Measurements from ENCODE around the gene OR9A2.

OR9A2 gene

DNA sequence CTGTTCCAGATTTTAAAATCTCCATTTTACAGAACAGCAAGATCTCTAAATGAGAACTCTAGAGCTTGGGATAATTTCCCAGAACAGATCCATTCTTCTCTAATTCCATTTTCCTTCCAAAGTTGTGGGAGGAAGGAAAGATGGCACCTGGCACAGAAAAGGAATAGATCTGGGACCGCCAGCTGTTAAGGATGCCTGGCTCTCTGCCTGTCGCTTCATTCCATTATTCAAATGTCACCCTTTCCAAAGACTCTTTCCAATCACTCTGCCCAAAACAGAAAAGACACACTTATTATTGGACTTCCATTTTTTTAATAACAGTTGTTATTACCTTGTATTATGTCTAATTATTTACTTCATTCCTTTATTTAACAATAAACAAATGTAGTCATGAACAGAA lies 751 bp upstream of the OR9A2 start:
- Histone ChIP-seq H3K27me3 (ENCODE audit: control insufficient read depth in 1 of 2, insufficient read depth in 2 of 2, low read length in 2 of 2) (no peaks in the 10 kb centered on the region), H3K36me3 (ENCODE audit: control insufficient read depth in 1 of 2, insufficient read depth in 2 of 2, low read length in 2 of 2) (no peaks in the 10 kb centered on the region), H3K27ac (ENCODE audit: low read depth, low read length) (no peak overlapping the region), H3K4me3 (ENCODE audit: low read depth in 1 of 2, low read length in 2 of 2) (no peak overlapping the region), H3K9ac (ENCODE audit: low read depth in 1 of 2, low read length in 2 of 2) (no peak overlapping the region), H3K9me3 (ENCODE audit: control insufficient read depth in 1 of 2, low read length in 2 of 2) (no peaks in the 10 kb centered on the region), H3K4me1 (ENCODE audit: control insufficient read depth in 1 of 2, insufficient read depth in 2 of 2, low read length in 2 of 2) (no peaks in the 10 kb centered on the region)

DNA sequence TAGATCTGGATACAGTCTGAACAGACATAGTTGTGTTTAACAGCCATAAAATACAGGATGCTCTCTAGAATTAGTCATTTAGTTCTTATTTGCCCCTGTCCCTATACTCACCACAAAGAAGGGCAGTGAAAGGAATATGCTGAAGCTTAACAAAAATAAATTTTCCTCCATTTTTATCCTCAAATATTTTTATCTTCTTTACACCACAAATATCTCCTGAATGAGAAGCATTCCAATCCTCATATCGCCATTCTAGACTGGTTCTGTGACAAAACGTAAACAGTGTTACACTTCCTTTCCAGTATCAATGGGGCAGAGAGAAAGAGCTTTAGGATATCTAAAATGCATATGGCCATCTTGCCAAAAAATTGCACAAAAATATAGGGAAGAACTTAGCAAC lies 1.6 kb downstream of the OR9A2 start:
- Histone ChIP-seq H3K9ac (ENCODE audit: low read depth in 1 of 2, low read length in 2 of 2) (no peak overlapping the region), H3K27ac (ENCODE audit: low read depth, low read length) (no peak overlapping the region), H3K27me3 (ENCODE audit: control insufficient read depth in 1 of 2, insufficient read depth in 2 of 2, low read length in 2 of 2) (no peaks in the 10 kb centered on the region)

DNA sequence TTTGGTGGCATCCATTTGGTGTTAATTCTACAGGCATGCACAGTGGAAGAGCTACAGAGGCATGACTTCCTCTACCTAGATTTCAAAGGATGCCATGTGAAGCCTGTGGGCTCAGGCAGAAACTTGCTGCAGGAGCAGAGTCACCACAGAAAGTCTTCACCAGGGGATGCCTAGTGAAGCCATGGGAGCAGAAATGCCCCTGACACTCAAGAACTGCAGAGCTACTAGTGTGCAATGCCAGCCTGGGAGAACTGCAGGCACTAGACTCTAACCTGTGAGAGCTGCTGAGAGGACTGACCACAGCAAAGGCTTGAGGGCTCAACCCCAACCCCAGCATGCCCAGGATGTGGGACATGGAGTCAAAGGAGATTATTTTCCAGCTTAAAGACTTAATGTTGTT lies 3.9 kb downstream of the OR9A2 start:
- H3K9me3 ChIP-seq (ENCODE audit: control insufficient read depth in 1 of 2, low read length in 2 of 2), result no peaks in the 10 kb centered on the region
- H3K27me3 ChIP-seq (ENCODE audit: control insufficient read depth in 1 of 2, insufficient read depth in 2 of 2, low read length in 2 of 2), result no peaks in the 10 kb centered on the region
- no peaks in the 10 kb centered on the region for H3K4me1 ChIP-seq (ENCODE audit: control insufficient read depth in 1 of 2, insufficient read depth in 2 of 2, low read length in 2 of 2)
- H3K4me3 ChIP-seq (ENCODE audit: low read depth in 1 of 2, low read length in 2 of 2), result no peak overlapping the region
- H3K9ac ChIP-seq (ENCODE audit: low read depth in 1 of 2, low read length in 2 of 2), result no peak overlapping the region
- no peaks in the 10 kb centered on the region for H3K36me3 ChIP-seq (ENCODE audit: control insufficient read depth in 1 of 2, insufficient read depth in 2 of 2, low read length in 2 of 2)
- no peak overlapping the region for H3K27ac ChIP-seq (ENCODE audit: low read depth, low read length)

More for the DNA sequence above, 1.6 kb downstream of the OR9A2 start:
- H3K36me3 ChIP-seq (ENCODE audit: control insufficient read depth in 1 of 2, insufficient read depth in 2 of 2, low read length in 2 of 2), result no peaks in the 10 kb centered on the region
- H3K4me3 ChIP-seq (ENCODE audit: low read depth in 1 of 2, low read length in 2 of 2), result no peak overlapping the region
- H3K4me1 ChIP-seq (ENCODE audit: control insufficient read depth in 1 of 2, insufficient read depth in 2 of 2, low read length in 2 of 2), result no peaks in the 10 kb centered on the region
- H3K9me3 ChIP-seq (ENCODE audit: control insufficient read depth in 1 of 2, low read length in 2 of 2), result no peaks in the 10 kb centered on the region

GRCh38 chr7:143018931-143019330 lies 8.0 kb downstream of the OR9A2 start:
- H3K4me3 ChIP-seq (ENCODE audit: low read depth in 1 of 2, low read length in 2 of 2), result no peak overlapping the region

GRCh38 chr7:143016996-143017395 lies 9.9 kb downstream of the OR9A2 start:
- H3K4me1 ChIP-seq (ENCODE audit: control insufficient read depth in 1 of 2, insufficient read depth in 2 of 2, low read length in 2 of 2), result no peaks in the 10 kb centered on the region
- H3K9me3 ChIP-seq (ENCODE audit: control insufficient read depth in 1 of 2, low read length in 2 of 2), result no peaks in the 10 kb centered on the region
- no peak overlapping the region for H3K9ac ChIP-seq (ENCODE audit: low read depth in 1 of 2, low read length in 2 of 2)
- no peaks in the 10 kb centered on the region for H3K36me3 ChIP-seq (ENCODE audit: control insufficient read depth in 1 of 2, insufficient read depth in 2 of 2, low read length in 2 of 2)
- no peaks in the 10 kb centered on the region for H3K27me3 ChIP-seq (ENCODE audit: control insufficient read depth in 1 of 2, insufficient read depth in 2 of 2, low read length in 2 of 2)
- no peak overlapping the region for H3K4me3 ChIP-seq (ENCODE audit: low read depth in 1 of 2, low read length in 2 of 2)
- no peak overlapping the region for H3K27ac ChIP-seq (ENCODE audit: low read depth, low read length)

More at GRCh38 chr7:143018931-143019330, 8.0 kb downstream of the OR9A2 start:
- Histone ChIP-seq H3K4me1 (ENCODE audit: control insufficient read depth in 1 of 2, insufficient read depth in 2 of 2, low read length in 2 of 2) (no peaks in the 10 kb centered on the region), H3K9ac (ENCODE audit: low read depth in 1 of 2, low read length in 2 of 2) (no peak overlapping the region), H3K36me3 (ENCODE audit: control insufficient read depth in 1 of 2, insufficient read depth in 2 of 2, low read length in 2 of 2) (no peaks in the 10 kb centered on the region), H3K9me3 (ENCODE audit: control insufficient read depth in 1 of 2, low read length in 2 of 2) (no peaks in the 10 kb centered on the region), H3K27me3 (ENCODE audit: control insufficient read depth in 1 of 2, insufficient read depth in 2 of 2, low read length in 2 of 2) (no peaks in the 10 kb centered on the region), H3K27ac (ENCODE audit: low read depth, low read length) (no peak overlapping the region)

DNA sequence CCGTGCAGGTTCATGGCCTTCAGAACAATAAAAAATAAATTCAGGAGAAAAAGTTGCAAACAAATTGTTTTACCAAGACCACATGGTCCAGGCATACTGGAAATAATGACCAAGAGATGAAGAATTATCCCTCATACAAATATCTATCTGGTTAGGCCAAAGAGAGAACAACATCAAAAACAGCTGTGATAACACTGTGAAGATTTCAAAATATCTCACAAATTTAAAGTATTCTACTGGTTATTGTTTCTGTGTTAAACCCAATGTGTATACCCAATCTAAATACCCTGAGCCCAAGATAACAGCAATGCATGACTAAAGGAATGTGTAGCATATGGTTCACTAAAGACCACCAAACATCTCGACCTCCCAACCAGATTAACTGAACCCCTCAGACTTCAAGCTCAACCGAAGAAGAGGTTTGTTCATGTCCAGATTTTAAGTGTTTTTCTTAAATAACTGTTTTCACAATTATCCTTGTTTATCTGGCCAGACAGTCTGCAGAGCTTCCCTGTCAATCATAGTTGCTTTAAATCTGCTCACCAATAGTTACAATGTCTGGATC lies 10.9 kb downstream of the OR9A2 start:
- Histone ChIP-seq H3K4me1 (ENCODE audit: control insufficient read depth in 1 of 2, insufficient read depth in 2 of 2, low read length in 2 of 2) (no peaks in the 10 kb centered on the region), H3K27ac (ENCODE audit: low read depth, low read length) (no peak overlapping the region), H3K27me3 (ENCODE audit: control insufficient read depth in 1 of 2, insufficient read depth in 2 of 2, low read length in 2 of 2) (no peaks in the 10 kb centered on the region), H3K9me3 (ENCODE audit: control insufficient read depth in 1 of 2, low read length in 2 of 2) (no peaks in the 10 kb centered on the region), H3K4me3 (ENCODE audit: low read depth in 1 of 2, low read length in 2 of 2) (no peak overlapping the region), H3K36me3 (ENCODE audit: control insufficient read depth in 1 of 2, insufficient read depth in 2 of 2, low read length in 2 of 2) (no peaks in the 10 kb centered on the region), H3K9ac (ENCODE audit: low read depth in 1 of 2, low read length in 2 of 2) (no peak overlapping the region)

DNA sequence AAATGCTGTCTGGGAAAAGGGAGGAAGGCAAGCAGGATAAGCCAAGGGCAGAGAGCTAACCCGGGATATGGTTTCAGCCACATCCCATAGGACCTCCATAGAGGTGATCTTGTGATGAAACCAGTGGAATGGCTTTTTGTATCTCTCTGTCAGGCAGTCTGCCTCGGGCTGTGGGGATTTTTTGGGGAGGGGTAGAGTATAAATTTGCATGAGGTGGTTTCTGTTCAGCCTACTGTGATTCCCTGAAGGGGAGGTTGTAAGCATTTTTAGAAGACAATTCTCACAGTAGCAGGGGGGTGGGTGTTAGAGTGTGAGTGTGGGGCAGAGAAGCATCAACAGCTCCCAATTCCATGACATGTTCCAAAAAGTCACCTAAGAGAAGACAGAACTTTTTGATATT lies 11.8 kb downstream of the OR9A2 start:
- Histone ChIP-seq H3K36me3 (ENCODE audit: control insufficient read depth in 1 of 2, insufficient read depth in 2 of 2, low read length in 2 of 2) (no peaks in the 10 kb centered on the region), H3K4me3 (ENCODE audit: low read depth in 1 of 2, low read length in 2 of 2) (no peak overlapping the region), H3K27me3 (ENCODE audit: control insufficient read depth in 1 of 2, insufficient read depth in 2 of 2, low read length in 2 of 2) (no peaks in the 10 kb centered on the region), H3K9me3 (ENCODE audit: control insufficient read depth in 1 of 2, low read length in 2 of 2) (no peaks in the 10 kb centered on the region), H3K9ac (ENCODE audit: low read depth in 1 of 2, low read length in 2 of 2) (no peak overlapping the region), H3K4me1 (ENCODE audit: control insufficient read depth in 1 of 2, insufficient read depth in 2 of 2, low read length in 2 of 2) (no peaks in the 10 kb centered on the region), H3K27ac (ENCODE audit: low read depth, low read length) (no peak overlapping the region)

- H3K4me3 ChIP-seq (ENCODE audit: low read depth in 1 of 2, low read length in 2 of 2), result no peak overlapping the region
- no peaks in the 10 kb centered on the region for H3K36me3 ChIP-seq (ENCODE audit: control insufficient read depth in 1 of 2, insufficient read depth in 2 of 2, low read length in 2 of 2)
- H3K9me3 ChIP-seq (ENCODE audit: control insufficient read depth in 1 of 2, low read length in 2 of 2), result no peaks in the 10 kb centered on the region
- no peaks in the 10 kb centered on the region for H3K4me1 ChIP-seq (ENCODE audit: control insufficient read depth in 1 of 2, insufficient read depth in 2 of 2, low read length in 2 of 2)
- no peak overlapping the region for H3K9ac ChIP-seq (ENCODE audit: low read depth in 1 of 2, low read length in 2 of 2)
- no peaks in the 10 kb centered on the region for H3K27me3 ChIP-seq (ENCODE audit: control insufficient read depth in 1 of 2, insufficient read depth in 2 of 2, low read length in 2 of 2)
- no peak overlapping the region for H3K27ac ChIP-seq (ENCODE audit: low read depth, low read length)
Measured at GRCh38 chr7:143013893-143014292, 13.0 kb downstream of the OR9A2 start.

- Histone ChIP-seq H3K27me3 (ENCODE audit: control insufficient read depth in 1 of 2, insufficient read depth in 2 of 2, low read length in 2 of 2) (no peaks in the 10 kb centered on the region), H3K4me3 (ENCODE audit: low read depth in 1 of 2, low read length in 2 of 2) (no peak overlapping the region), H3K27ac (ENCODE audit: low read depth, low read length) (no peak overlapping the region), H3K9ac (ENCODE audit: low read depth in 1 of 2, low read length in 2 of 2) (no peak overlapping the region), H3K4me1 (ENCODE audit: control insufficient read depth in 1 of 2, insufficient read depth in 2 of 2, low read length in 2 of 2) (no peaks in the 10 kb centered on the region), H3K36me3 (ENCODE audit: control insufficient read depth in 1 of 2, insufficient read depth in 2 of 2, low read length in 2 of 2) (no peaks in the 10 kb centered on the region), H3K9me3 (ENCODE audit: control insufficient read depth in 1 of 2, low read length in 2 of 2) (no peaks in the 10 kb centered on the region)
Measured at GRCh38 chr7:143013473-143013872, 13.5 kb downstream of the OR9A2 start.

GRCh38 chr7:143012409-143012808 lies 14.5 kb downstream of the OR9A2 start:
- Histone ChIP-seq H3K36me3 (ENCODE audit: control insufficient read depth in 1 of 2, insufficient read depth in 2 of 2, low read length in 2 of 2) (no peaks in the 10 kb centered on the region), H3K4me3 (ENCODE audit: low read depth in 1 of 2, low read length in 2 of 2) (no peak overlapping the region), H3K9ac (ENCODE audit: low read depth in 1 of 2, low read length in 2 of 2) (no peak overlapping the region), H3K9me3 (ENCODE audit: control insufficient read depth in 1 of 2, low read length in 2 of 2) (no peaks in the 10 kb centered on the region), H3K27me3 (ENCODE audit: control insufficient read depth in 1 of 2, insufficient read depth in 2 of 2, low read length in 2 of 2) (no peaks in the 10 kb centered on the region), H3K27ac (ENCODE audit: low read depth, low read length) (no peak overlapping the region), H3K4me1 (ENCODE audit: control insufficient read depth in 1 of 2, insufficient read depth in 2 of 2, low read length in 2 of 2) (no peaks in the 10 kb centered on the region)

DNA sequence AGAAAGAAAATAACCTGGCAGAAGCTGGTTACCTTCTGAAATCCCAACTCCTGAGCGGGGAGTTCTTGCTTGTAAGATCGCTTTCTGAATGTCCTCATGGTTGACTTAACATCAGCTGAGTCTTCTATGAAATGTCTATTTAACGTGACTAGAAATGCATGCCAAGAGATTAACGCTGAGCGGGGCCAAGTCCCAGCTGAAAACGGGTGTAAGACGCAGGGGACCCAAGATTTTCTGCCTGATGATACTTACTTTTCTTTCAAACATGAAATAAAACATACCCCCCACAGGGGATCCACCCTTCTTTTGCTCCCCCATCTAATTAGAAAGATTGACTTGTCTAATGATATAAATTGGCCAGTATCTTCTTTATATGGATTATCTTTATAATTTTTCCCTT lies 14.9 kb downstream of the OR9A2 start:
- Histone ChIP-seq H3K4me1 (ENCODE audit: control insufficient read depth in 1 of 2, insufficient read depth in 2 of 2, low read length in 2 of 2) (no peaks in the 10 kb centered on the region), H3K9ac (ENCODE audit: low read depth in 1 of 2, low read length in 2 of 2) (no peak overlapping the region), H3K4me3 (ENCODE audit: low read depth in 1 of 2, low read length in 2 of 2) (no peak overlapping the region), H3K9me3 (ENCODE audit: control insufficient read depth in 1 of 2, low read length in 2 of 2) (no peaks in the 10 kb centered on the region), H3K27me3 (ENCODE audit: control insufficient read depth in 1 of 2, insufficient read depth in 2 of 2, low read length in 2 of 2) (no peaks in the 10 kb centered on the region), H3K27ac (ENCODE audit: low read depth, low read length) (no peak overlapping the region), H3K36me3 (ENCODE audit: control insufficient read depth in 1 of 2, insufficient read depth in 2 of 2, low read length in 2 of 2) (no peaks in the 10 kb centered on the region)

Data from duodenal mucosa (tissue), 2 donors.